Mesenchymal stem cell (in vitro differentiated cells and primary cell): Measurements from ENCODE around the gene MAN1B1.

Experiments
- DNase-seq: peaks from one replicate; pipeline ENCODE4 v3.0.0-alpha.2; 2013
- H2AFZ ChIP-seq: one replicate; pipeline ENCODE4 v1.6.1; 2013; ENCODE audit warnings: low read depth, mild to moderate bottlenecking, control low read depth, inconsistent platforms, low read length, moderate library complexity
- H2AK5ac ChIP-seq: 2 replicates; pipeline ENCODE4 v1.6.1; 2013; ENCODE audit warnings: low read length, moderate library complexity, mild to moderate bottlenecking, inconsistent platforms; ENCODE audit not compliant: severe bottlenecking
- H2BK120ac ChIP-seq: one replicate; pipeline ENCODE4 v1.6.1; 2013; ENCODE audit warnings: low read depth, mild to moderate bottlenecking, inconsistent platforms, low read length, moderate library complexity
- H2BK12ac ChIP-seq, 2 experiments: one replicate each; pipeline ENCODE4 v1.6.1; 2013; ENCODE audit warnings: inconsistent platforms in 2 of 2, low read length in 2 of 2, mild to moderate bottlenecking in 2 of 2, moderate library complexity in 2 of 2, control low read depth in 1 of 2
- H2BK15ac ChIP-seq: one replicate; pipeline ENCODE4 v1.6.1; 2013; ENCODE audit warnings: mild to moderate bottlenecking, low read depth, inconsistent platforms; ENCODE audit not compliant: poor library complexity, severe bottlenecking
- H2BK5ac ChIP-seq: 2 replicates; pipeline ENCODE4 v1.6.1; 2013; ENCODE audit warnings: low read depth, mild to moderate bottlenecking, low read length, control low read depth, inconsistent platforms; ENCODE audit not compliant: poor library complexity, severe bottlenecking
- H3K14ac ChIP-seq, 2 experiments: one replicate each; pipeline ENCODE4 v1.6.1; 2013; ENCODE audit warnings: inconsistent platforms in 2 of 2, low read length in 2 of 2, control low read depth in 1 of 2, mild to moderate bottlenecking in 1 of 2, moderate library complexity in 1 of 2
- H3K18ac ChIP-seq, 2 experiments: one replicate each; pipeline ENCODE4 v1.6.1; 2013; ENCODE audit warnings: inconsistent platforms in 2 of 2, low read length in 2 of 2, control low read depth in 1 of 2, low read depth in 1 of 2, mild to moderate bottlenecking in 1 of 2
- H3K23ac ChIP-seq, 2 experiments: one replicate each; pipeline ENCODE4 v1.6.1; 2013; ENCODE audit warnings: inconsistent platforms in 2 of 2, low read length in 2 of 2, mild to moderate bottlenecking in 2 of 2, moderate library complexity in 2 of 2, control low read depth in 1 of 2
- H3K27ac ChIP-seq: 2 replicates; pipeline ENCODE4 v1.5.1; 2013; ENCODE audit warnings: mild to moderate bottlenecking, moderate library complexity, low read length, control low read depth, inconsistent platforms; ENCODE audit not compliant: poor library complexity, severe bottlenecking
- H3K27me3 ChIP-seq, 2 experiments: 2 replicates each; pipeline versions ENCODE4 v1.6.1 to v1.7.0; 2013; ENCODE audit warnings: low read length in 2 of 2, mild to moderate bottlenecking in 2 of 2, moderate library complexity in 2 of 2, control low read depth in 1 of 2, inconsistent platforms in 1 of 2; ENCODE audit not compliant: control insufficient read depth in 1 of 2, insufficient read depth in 1 of 2
- H3K36me3 ChIP-seq, 2 experiments: 2 replicates each; pipeline versions ENCODE4 v1.6.1 to v1.7.0; 2013; ENCODE audit warnings: low read length in 2 of 2, control low read depth in 1 of 2, inconsistent platforms in 1 of 2, low read depth in 1 of 2, mild to moderate bottlenecking in 1 of 2; ENCODE audit not compliant: insufficient read depth in 2 of 2, control insufficient read depth in 1 of 2
- H3K4ac ChIP-seq, 2 experiments: one replicate each; pipeline ENCODE4 v1.6.1; 2013; ENCODE audit warnings: inconsistent platforms in 2 of 2, low read length in 2 of 2, mild to moderate bottlenecking in 2 of 2, moderate library complexity in 2 of 2, control low read depth in 1 of 2, low read depth in 1 of 2
- H3K4me1 ChIP-seq: 2 replicates; pipeline ENCODE4 v1.6.1; 2013; ENCODE audit warnings: low read depth, low read length, control low read depth; ENCODE audit not compliant: control insufficient read depth, insufficient read depth
- H3K4me2 ChIP-seq: 2 replicates; pipeline ENCODE4 v1.6.1; 2013; ENCODE audit warnings: low read length, mild to moderate bottlenecking, inconsistent platforms; ENCODE audit not compliant: poor library complexity, severe bottlenecking
- H3K4me3 ChIP-seq, 2 experiments: 2 replicates each; pipeline versions ENCODE4 v1.5.1 to v1.7.0; 2013; ENCODE audit warnings: low read length in 2 of 2, mild to moderate bottlenecking in 2 of 2, control low read depth in 1 of 2, low read depth in 1 of 2; ENCODE audit not compliant: insufficient read depth in 1 of 2
- H3K79me1 ChIP-seq: replicated peaks from 2 replicates; pipeline ENCODE4 v1.6.1; 2013; ENCODE audit warnings: mild to moderate bottlenecking, control low read depth, low read length, inconsistent platforms; ENCODE audit not compliant: poor library complexity, severe bottlenecking
- H3K9ac ChIP-seq: 2 replicates; pipeline ENCODE4 v1.7.0; 2013; ENCODE audit warnings: mild to moderate bottlenecking, low read length, moderate library complexity
- H3K9me3 ChIP-seq: 2 replicates; pipeline ENCODE4 v1.7.0; 2013; ENCODE audit warnings: mild to moderate bottlenecking, low read length; ENCODE audit not compliant: control insufficient read depth
- H4K8ac ChIP-seq: one replicate; pipeline ENCODE4 v1.6.1; 2013; ENCODE audit warnings: inconsistent platforms, mild to moderate bottlenecking, low read length, moderate library complexity
- H4K91ac ChIP-seq: one replicate; pipeline ENCODE4 v1.6.1; 2013; ENCODE audit warnings: mild to moderate bottlenecking, low read length, inconsistent platforms
- WGBS: methylation state at CpG from one replicate; pipeline ENCODE4 v1.1.7; 2013; ENCODE audit warnings: mixed read lengths; 5-methylcytosine and 5-hydroxymethylcytosine counted together

MAN1B1 gene

GRCh38 chr9:137053944-137054931, 32.5 kb upstream of the MAN1B1 start, which contains the start of gene ENTPD2:
Gene ENTPD2, minus strand, starts transcription at chr9:137054061. Its CDS starts 64 bp downstream, at chr9:137053997.
- Histone ChIP-seq H4K91ac (no peak within 1 kb of the TSS), H3K23ac (peak within 1 kb of the TSS in 1 of 2 experiments; percentile 53), H3K4me3 (no peak within 1 kb of the TSS), H4K8ac (no peak within 1 kb of the TSS), H3K9ac (no peak within 1 kb of the TSS), H2BK12ac (peak within 1 kb of the TSS in 1 of 2 experiments; percentile 4), H2BK120ac (no peak within 1 kb of the TSS), H3K4me2 (peak within 1 kb of the TSS; percentile 57), H3K36me3 (no peaks in the 10 kb centered on the region), H3K18ac (no peak within 1 kb of the TSS), H2AFZ (no peak within 1 kb of the TSS), H3K14ac (no peak within 1 kb of the TSS), H3K4me1 (peaks cover 16% of the 10 kb centered on the region), H2AK5ac (no peak within 1 kb of the TSS), H2BK15ac (no peak within 1 kb of the TSS), H3K4ac (no peak within 1 kb of the TSS), H2BK5ac (no peak within 1 kb of the TSS), H3K9me3 (no peaks in the 10 kb centered on the region), H3K27ac (no peak within 1 kb of the TSS), H3K79me1 (no peaks in the 10 kb centered on the region), H3K27me3 (peaks cover 64 to 84% of the 10 kb centered on the region in 2 experiments)
- DNase-seq: no peak
- WGBS: 20% methylated on average over 46 of the region's 90 CpGs

DNA sequence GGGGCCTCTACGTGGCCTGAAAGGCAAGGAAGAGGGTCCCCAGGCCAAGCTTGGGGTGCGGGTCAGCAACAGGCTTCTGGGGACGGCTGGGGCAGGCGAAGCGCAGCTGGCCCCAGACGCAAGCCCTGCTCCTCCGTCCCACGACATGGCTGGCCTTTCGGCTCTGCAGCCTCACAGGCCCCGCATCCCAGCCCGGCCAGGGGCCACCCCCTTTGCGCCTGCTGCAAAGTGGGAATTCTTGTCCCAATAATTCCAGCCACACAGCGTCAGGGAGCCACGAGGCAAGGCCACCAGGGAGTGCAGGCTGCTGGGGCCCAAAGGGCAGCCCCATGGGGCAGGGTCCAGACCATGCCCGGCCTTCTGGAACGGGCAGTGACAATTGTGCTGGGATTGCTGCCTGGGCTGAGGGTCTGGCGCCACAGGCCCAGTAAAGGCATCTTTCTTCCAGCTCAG, 31.8 kb upstream of the MAN1B1 start:
- Histone ChIP-seq H2BK12ac (no peak overlapping the region), H4K8ac (no peak overlapping the region), H2AK5ac (no peak overlapping the region), H3K18ac (no peak overlapping the region), H3K36me3 (no peaks in the 10 kb centered on the region), H3K9me3 (no peaks in the 10 kb centered on the region), H3K14ac (no peak overlapping the region), H3K4me2 (no peak overlapping the region), H4K91ac (no peak overlapping the region), H3K4ac (no peak overlapping the region), H3K79me1 (no peaks in the 10 kb centered on the region), H3K27ac (no peak overlapping the region), H2BK120ac (no peak overlapping the region), H3K27me3 (peaks cover 57 to 76% of the 10 kb centered on the region in 2 experiments), H3K9ac (no peak overlapping the region), H2AFZ (no peak overlapping the region), H2BK15ac (no peak overlapping the region), H3K4me1 (peaks cover 16% of the 10 kb centered on the region), H2BK5ac (no peak overlapping the region), H3K4me3 (no peak overlapping the region), H3K23ac (no peak overlapping the region)
- WGBS: 83% methylated on average over 17 of the region's 17 CpGs
- DNase-seq: no peak

- Histone ChIP-seq H3K9me3 (no peaks in the 10 kb centered on the region), H3K14ac (no peak overlapping the region), H2BK5ac (no peak overlapping the region), H3K23ac (no peak overlapping the region), H2BK120ac (no peak overlapping the region), H3K4me3 (no peak overlapping the region), H2AFZ (no peak overlapping the region), H3K36me3 (no peaks in the 10 kb centered on the region), H3K18ac (no peak overlapping the region), H2BK15ac (no peak overlapping the region), H3K27me3 (peaks cover 50 to 69% of the 10 kb centered on the region in 2 experiments), H3K9ac (no peak overlapping the region), H3K27ac (no peak overlapping the region), H3K4me2 (no peak overlapping the region), H3K4me1 (peaks cover 16% of the 10 kb centered on the region), H2AK5ac (no peak overlapping the region), H2BK12ac (no peak overlapping the region), H4K8ac (no peak overlapping the region), H3K79me1 (no peaks in the 10 kb centered on the region), H4K91ac (no peak overlapping the region), H3K4ac (no peak overlapping the region)
- no peak for DNase-seq
- 75% methylated on average over 28 of the region's 28 CpGs for WGBS
Measured at GRCh38 chr9:137055385-137056364, 31.1 kb upstream of the MAN1B1 start.
